SK-N-MC (cell line): ENCODE data around the gene LAMC1.

Experiments used
- EZH2 ChIP-seq: fragments of 200-600 bp; sonication (generic); IDR thresholded peaks from one replicate; pipeline ENCODE4 v1.6.1; 2017; ENCODE audit warnings: antibody characterized with exemption
- FOXP2 ChIP-seq: optimal IDR thresholded peaks from 2 replicates; pipeline ENCODE3; 2011; ENCODE audit warnings: mild to moderate bottlenecking, moderate library complexity; ENCODE audit not compliant: insufficient read depth; ENCODE audit errors: extremely low read length, control extremely low read depth
- POLR2AphosphoS5 ChIP-seq: IDR thresholded peaks from 2 replicates; pipeline ENCODE4 v1.6.1; 2012; ENCODE audit warnings: mild to moderate bottlenecking, low read depth, low read length, borderline replicate concordance

DNA sequence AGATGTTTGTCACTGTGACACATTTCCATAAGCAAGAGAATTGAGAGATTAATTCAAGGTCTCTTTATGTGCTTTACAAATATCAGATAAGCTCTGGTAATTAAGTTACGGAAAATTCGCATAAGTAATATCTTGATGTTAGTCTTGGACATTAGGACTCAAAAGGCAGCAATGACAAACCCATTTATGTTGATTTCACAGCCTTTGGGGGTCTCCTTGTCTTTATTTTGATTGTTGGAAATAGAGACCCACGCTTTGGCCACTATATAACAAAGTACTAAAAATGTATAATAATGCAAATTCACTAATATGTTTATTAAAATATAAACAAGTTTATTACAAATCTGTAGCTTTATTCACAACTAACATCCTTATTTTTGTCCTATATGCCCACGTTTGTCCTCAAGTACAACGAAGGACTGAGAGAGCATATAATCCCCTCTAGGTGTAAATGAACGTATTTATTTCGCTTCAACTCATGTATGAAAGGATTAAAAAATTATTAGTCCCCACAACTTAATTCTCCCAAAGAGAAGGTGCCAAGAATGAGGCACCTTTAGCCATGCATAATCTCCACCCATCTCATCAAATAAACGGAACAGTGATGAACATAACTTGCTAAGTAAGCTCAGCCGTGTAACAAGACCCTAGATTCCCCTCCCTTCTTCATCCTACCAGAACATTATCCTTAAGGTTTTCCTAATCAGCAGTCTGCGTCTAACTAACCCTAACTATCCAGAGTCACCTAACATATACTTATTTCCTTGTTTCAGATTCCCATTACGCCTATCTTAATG is 1.6 kb upstream of the LAMC1 start:
- TF ChIP-seq POLR2AphosphoS5 (no peak), EZH2 (no peak), FOXP2 (no peak)
